Activated CD4-positive, alpha-beta T cell treated with anti-CD3 and anti-CD28 coated beads for 36 hours (primary cell): ENCODE results near the gene TEK. TPM values are rescaled to one million over a fixed set of nuclear protein-coding genes. Genes with fewer than 3 reads are reported as not detected.

ENCODE experiments used
- ATAC-seq: fragments of 200-7000 bp; cut with Tn5 transposase; one replicate; pipeline ENCODE4 v1.10.0; 2021; ENCODE audit warnings: mild to moderate bottlenecking, moderate library complexity
- CTCF ChIA-PET: fragments of 350-600 bp; sonication (Branson Sonifier 250); formaldehyde crosslinking; loops from one replicate; lab custom pipeline; 2021; ENCODE audit warnings: antibody characterized with exemption; lab: Charles Lee
- POLR2A ChIA-PET: fragments of 350-600 bp; sonication (Branson Sonifier 250); formaldehyde crosslinking; loops from one replicate; lab custom pipeline; 2021; ENCODE audit warnings: antibody characterized with exemption, inconsistent platforms; lab: Charles Lee
- DNase-seq: peaks from one replicate; pipeline ENCODE4 v3.0.0-alpha.2; 2020
- H3K27ac Mint-ChIP-seq: one replicate; pipeline ENCODE4 v1.8.0; 2021; ENCODE audit warnings: mixed read lengths
- H3K27me3 Mint-ChIP-seq: one replicate; pipeline ENCODE4 v1.8.0; 2021; ENCODE audit warnings: mixed read lengths
- H3K36me3 Mint-ChIP-seq: one replicate; pipeline ENCODE4 v1.8.0; 2021; ENCODE audit warnings: low read depth, mixed read lengths
- H3K4me1 Mint-ChIP-seq: one replicate; pipeline ENCODE4 v1.8.0; 2021; ENCODE audit warnings: mixed read lengths
- H3K4me3 Mint-ChIP-seq: one replicate; pipeline ENCODE4 v1.8.0; 2021; ENCODE audit warnings: mild to moderate bottlenecking, moderate library complexity, mixed read lengths
- H3K9me3 Mint-ChIP-seq: one replicate; pipeline ENCODE4 v1.8.0; 2021; ENCODE audit warnings: low read depth, mixed read lengths
- intact Hi-C, 2 experiments: fragments of 100-400 bp; cut with DNase I in 1 of 2; cut with micrococcal nuclease in 1 of 2; formaldehyde crosslinking; loops; one replicate each; pipeline versions ENCODE4 v1.14.2 to v1.15.1; 2022 to 2024; cut with DNase I, micrococcal nuclease
- total RNA-seq, 2 experiments: library from RNA; stranded (reverse); gene quantifications; one replicate each; pipeline ENCODE4 v1.2.3, GENCODE V29; 2021

Gene TEK
- total RNA-seq, 2 experiments from 2014 or later = not detected

- ATAC-seq = no peak
- peaks cover 6% of the 10 kb centered on the region for H3K27me3 Mint-ChIP-seq
Observed at GRCh38 chr9:27125936-27126335, 16.9 kb downstream of the TEK start.

DNA sequence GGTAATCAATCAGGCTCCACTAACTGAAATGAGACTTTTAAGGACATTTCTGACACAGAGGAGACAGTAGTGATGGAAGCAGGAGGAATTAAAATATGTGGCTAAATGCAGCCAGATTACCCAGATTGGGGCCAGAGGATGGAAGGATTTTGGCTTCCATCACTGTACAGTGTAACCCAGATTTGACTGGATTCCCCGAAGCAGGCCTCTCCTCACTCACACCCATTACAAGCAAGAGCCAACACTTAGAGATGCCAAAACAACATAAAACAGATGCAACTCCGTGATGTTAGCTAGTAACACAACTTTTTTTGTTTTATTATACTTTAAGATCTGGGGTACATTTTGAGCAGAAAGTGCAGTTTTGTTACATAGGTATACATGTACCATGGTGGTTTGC, 17.6 kb downstream of the TEK start:
- H3K4me1 Mint-ChIP-seq = no peaks in the 10 kb centered on the region
- CTCF ChIA-PET = no interaction called here
- H3K4me3 Mint-ChIP-seq = no peak overlapping the region
- no peak overlapping the region for H3K27ac Mint-ChIP-seq
- ATAC-seq (no peak), DNase-seq (no peak)
- H3K9me3 Mint-ChIP-seq = no peaks in the 10 kb centered on the region
- no peaks in the 10 kb centered on the region for H3K36me3 Mint-ChIP-seq
- intact Hi-C loops = no loop called here
- H3K27me3 Mint-ChIP-seq = peaks cover 6% of the 10 kb centered on the region
- POLR2A ChIA-PET = no interaction called here

More at GRCh38 chr9:27125936-27126335, 16.9 kb downstream of the TEK start:
- H3K9me3 Mint-ChIP-seq = no peaks in the 10 kb centered on the region
- ChIA-PET POLR2A (no interaction called here), CTCF (interaction anchor here (0.8 kb wide), 1 partner anchor 22 kb away, joined by 3 read pairs; no protein-coding TSS in a partner anchor)
- no peaks in the 10 kb centered on the region for H3K36me3 Mint-ChIP-seq
- no peak overlapping the region for H3K27ac Mint-ChIP-seq
- H3K4me1 Mint-ChIP-seq = no peaks in the 10 kb centered on the region
- H3K4me3 Mint-ChIP-seq = no peak overlapping the region
- intact Hi-C loops = no loop called here
- DNase-seq = no peak

- CTCF ChIA-PET = interaction anchor here (0.6 kb wide), 1 partner anchor 53 kb away, joined by 3 read pairs; no protein-coding TSS in a partner anchor
- no peaks in the 10 kb centered on the region for H3K4me1 Mint-ChIP-seq
- intact Hi-C loops = no loop called here
- no peaks in the 10 kb centered on the region for H3K36me3 Mint-ChIP-seq
- POLR2A ChIA-PET = no interaction called here
- peaks cover 5% of the 10 kb centered on the region for H3K27me3 Mint-ChIP-seq
- no peaks in the 10 kb centered on the region for H3K9me3 Mint-ChIP-seq
- no peak overlapping the region for H3K4me3 Mint-ChIP-seq
- no peak for DNase-seq
- ATAC-seq = no peak
- no peak overlapping the region for H3K27ac Mint-ChIP-seq
Observed at GRCh38 chr9:27129221-27129620, 20.2 kb downstream of the TEK start.

GRCh38 chr9:27131731-27132130, 22.7 kb downstream of the TEK start:
- Mint-ChIP-seq H3K27me3 (peaks cover 5% of the 10 kb centered on the region), H3K27ac (no peak overlapping the region), H3K9me3 (no peaks in the 10 kb centered on the region), H3K4me3 (no peak overlapping the region), H3K36me3 (no peaks in the 10 kb centered on the region), H3K4me1 (no peaks in the 10 kb centered on the region)
- CTCF ChIA-PET = no interaction called here
- POLR2A ChIA-PET = no interaction called here
- intact Hi-C loops = no loop called here
- DNase-seq (no peak), ATAC-seq (no peak)

DNA sequence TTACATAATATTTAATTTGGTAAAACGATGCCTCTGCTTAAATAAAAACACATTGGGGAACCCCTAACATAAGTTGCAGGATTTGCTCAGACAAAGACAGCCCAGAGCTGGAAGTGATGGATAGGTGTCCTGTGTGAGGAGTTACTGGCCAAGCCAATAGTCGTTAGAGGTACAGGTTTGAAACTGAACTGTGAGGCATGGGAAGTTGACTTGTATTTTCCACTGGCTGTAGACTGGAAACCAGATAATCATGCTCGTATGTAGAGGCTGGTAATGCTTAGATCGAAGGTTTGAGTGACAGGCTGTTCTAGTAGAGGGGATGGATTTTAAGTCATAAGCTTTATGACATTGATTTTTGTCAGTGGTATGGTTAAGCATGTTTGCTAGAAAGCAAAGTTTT, 24.8 kb downstream of the TEK start:
- H3K9me3 Mint-ChIP-seq = peaks cover 1% of the 10 kb centered on the region
- intact Hi-C loops = no loop called here
- no peaks in the 10 kb centered on the region for H3K4me1 Mint-ChIP-seq
- POLR2A ChIA-PET = no interaction called here
- DNase-seq = no peak
- no peak overlapping the region for H3K27ac Mint-ChIP-seq
- no peak for ATAC-seq
- H3K27me3 Mint-ChIP-seq = peaks cover 2% of the 10 kb centered on the region
- H3K4me3 Mint-ChIP-seq = no peak overlapping the region
- CTCF ChIA-PET = no interaction called here
- no peaks in the 10 kb centered on the region for H3K36me3 Mint-ChIP-seq

GRCh38 chr9:27142299-27142930, 33.4 kb downstream of the TEK start:
- POLR2A ChIA-PET = no interaction called here
- intact Hi-C loops = no loop called here
- ATAC-seq (no peak), DNase-seq (no peak)
- H3K27me3 Mint-ChIP-seq = peaks cover 4% of the 10 kb centered on the region
- H3K4me3 Mint-ChIP-seq = no peak overlapping the region
- H3K27ac Mint-ChIP-seq = no peak overlapping the region
- CTCF ChIA-PET = interaction anchor here (0.7 kb wide), 1 partner anchor 254 kb away, joined by 4 read pairs; no protein-coding TSS in a partner anchor
- H3K36me3 Mint-ChIP-seq = no peaks in the 10 kb centered on the region
- H3K4me1 Mint-ChIP-seq = no peaks in the 10 kb centered on the region
- H3K9me3 Mint-ChIP-seq = peaks cover 1% of the 10 kb centered on the region

DNA sequence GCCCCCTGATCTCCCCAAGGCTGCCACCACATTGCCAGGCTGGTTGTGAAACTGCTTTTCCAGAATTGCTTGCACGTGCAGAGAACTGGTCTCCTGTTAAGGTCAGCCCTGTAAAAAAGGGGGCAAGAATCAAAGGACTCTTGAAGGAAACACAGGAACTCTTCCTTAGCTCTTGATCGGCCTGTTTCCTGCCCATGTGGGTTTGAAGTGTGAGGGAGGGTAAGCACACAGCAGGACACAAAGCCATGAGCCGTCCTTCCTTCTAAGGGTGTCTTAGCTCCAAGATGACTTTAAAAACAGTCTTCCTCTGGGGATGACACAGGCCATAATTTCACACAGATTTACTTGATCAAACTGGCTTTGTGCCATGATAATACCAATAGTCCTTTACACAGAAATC, 36.1 kb downstream of the TEK start:
- intact Hi-C loops = no loop called here
- ChIA-PET CTCF (no interaction called here), POLR2A (no interaction called here)
- ATAC-seq = no peak
- DNase-seq = no peak
- peaks cover 5% of the 10 kb centered on the region for H3K27me3 Mint-ChIP-seq
- H3K9me3 Mint-ChIP-seq = no peaks in the 10 kb centered on the region
- no peak overlapping the region for H3K27ac Mint-ChIP-seq
- no peaks in the 10 kb centered on the region for H3K4me1 Mint-ChIP-seq
- no peaks in the 10 kb centered on the region for H3K36me3 Mint-ChIP-seq
- H3K4me3 Mint-ChIP-seq = no peak overlapping the region

- intact Hi-C loops = no loop called here
- ATAC-seq = no peak
Observed at GRCh38 chr9:27149651-27150050, 40.6 kb downstream of the TEK start.

DNA sequence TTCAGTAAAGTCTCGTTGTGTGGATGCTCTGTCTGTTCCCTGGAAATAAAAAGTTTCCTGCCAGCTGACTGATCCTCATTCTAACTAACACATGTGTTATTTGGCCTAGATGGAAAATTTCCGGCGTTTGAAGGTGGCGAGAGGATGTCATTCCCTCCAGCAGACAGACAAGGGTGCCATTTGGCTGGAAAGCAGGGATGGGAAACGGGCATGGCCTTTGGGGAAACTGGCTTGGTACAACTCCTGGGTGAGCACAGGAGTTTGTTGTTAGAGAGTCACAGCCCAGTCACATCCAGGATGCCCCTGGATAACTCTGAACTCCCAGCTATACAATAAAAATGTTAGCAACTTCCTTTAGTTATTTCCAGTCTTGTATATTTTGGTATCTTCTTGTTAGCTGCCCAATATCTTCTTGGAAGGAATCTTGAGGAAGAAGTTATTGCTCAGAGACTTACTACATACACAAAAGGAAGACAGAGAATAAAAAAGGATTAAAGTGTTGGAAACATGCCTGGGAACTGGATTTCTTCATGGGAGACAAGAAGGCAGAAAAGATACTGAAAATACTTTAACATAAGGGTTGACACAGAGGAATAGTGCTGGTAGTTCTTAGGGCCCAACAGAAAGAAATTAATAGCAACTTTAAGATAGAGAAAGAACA, 41.9 kb downstream of the TEK start:
- Mint-ChIP-seq H3K4me1 (no peaks in the 10 kb centered on the region), H3K27me3 (peaks cover 2% of the 10 kb centered on the region), H3K36me3 (no peaks in the 10 kb centered on the region), H3K27ac (no peak overlapping the region), H3K4me3 (no peak overlapping the region), H3K9me3 (no peaks in the 10 kb centered on the region)
- ATAC-seq (no peak), DNase-seq (no peak)
- POLR2A ChIA-PET = no interaction called here
- intact Hi-C loops = no loop called here
- CTCF ChIA-PET = no interaction called here

More at GRCh38 chr9:27149651-27150050, 40.6 kb downstream of the TEK start:
- peaks cover 2% of the 10 kb centered on the region for H3K27me3 Mint-ChIP-seq
- H3K4me1 Mint-ChIP-seq = no peaks in the 10 kb centered on the region
- ChIA-PET CTCF (no interaction called here), POLR2A (no interaction called here)
- H3K36me3 Mint-ChIP-seq = no peaks in the 10 kb centered on the region
- H3K9me3 Mint-ChIP-seq = no peaks in the 10 kb centered on the region
- no peak overlapping the region for H3K27ac Mint-ChIP-seq
- DNase-seq = no peak
- no peak overlapping the region for H3K4me3 Mint-ChIP-seq

- Mint-ChIP-seq H3K36me3 (no peaks in the 10 kb centered on the region), H3K27me3 (peaks cover 2% of the 10 kb centered on the region), H3K27ac (no peak overlapping the region), H3K4me3 (no peak overlapping the region), H3K4me1 (no peaks in the 10 kb centered on the region), H3K9me3 (no peaks in the 10 kb centered on the region)
- DNase-seq (no peak), ATAC-seq (no peak)
- intact Hi-C loops = no loop called here
- ChIA-PET CTCF (no interaction called here), POLR2A (no interaction called here)
Observed at GRCh38 chr9:27151693-27152404, 42.8 kb downstream of the TEK start.

DNA sequence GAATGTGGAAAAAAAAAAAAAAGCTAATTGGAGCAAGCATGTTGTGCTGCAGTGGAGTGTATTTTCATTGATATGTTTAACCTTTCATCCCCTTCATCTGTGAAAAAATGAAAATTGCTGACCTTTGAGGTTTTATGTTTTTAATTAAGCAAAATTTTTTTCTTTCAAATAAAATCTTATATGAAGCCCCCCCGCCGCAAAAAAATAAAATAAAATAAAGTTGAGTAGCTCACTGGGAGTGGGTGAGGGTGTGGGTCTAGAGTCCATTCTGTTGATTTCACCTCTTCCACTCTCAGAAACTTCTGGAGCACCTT, 43.3 kb downstream of the TEK start:
- H3K27ac Mint-ChIP-seq = no peak overlapping the region
- H3K4me3 Mint-ChIP-seq = no peak overlapping the region
- ChIA-PET CTCF (no interaction called here), POLR2A (no interaction called here)
- no peaks in the 10 kb centered on the region for H3K9me3 Mint-ChIP-seq
- DNase-seq (no peak), ATAC-seq (no peak)
- H3K27me3 Mint-ChIP-seq = peaks cover 2% of the 10 kb centered on the region
- intact Hi-C loops = no loop called here
- H3K4me1 Mint-ChIP-seq = no peaks in the 10 kb centered on the region
- H3K36me3 Mint-ChIP-seq = no peaks in the 10 kb centered on the region

DNA sequence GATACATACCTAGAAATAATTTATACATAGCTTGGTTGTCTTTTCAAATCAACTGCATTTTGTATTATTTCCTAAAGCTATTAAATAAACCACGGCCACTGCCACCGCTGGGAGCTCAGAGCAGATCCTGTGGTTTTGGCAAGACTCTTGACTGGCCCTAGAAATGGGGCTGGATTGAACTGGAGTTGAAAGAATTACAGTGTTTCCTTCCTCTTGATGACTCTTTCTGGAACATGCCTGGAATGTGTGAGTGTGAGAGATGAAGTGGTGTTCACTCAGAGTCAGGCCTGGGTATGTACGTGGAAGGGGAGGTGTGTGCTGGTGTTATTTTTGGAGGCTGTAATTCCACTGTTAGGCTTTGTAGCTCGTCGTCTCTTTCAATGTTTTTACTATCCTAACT, 45.9 kb downstream of the TEK start:
- H3K4me1 Mint-ChIP-seq = no peaks in the 10 kb centered on the region
- H3K27me3 Mint-ChIP-seq = no peaks in the 10 kb centered on the region
- POLR2A ChIA-PET = no interaction called here
- no peaks in the 10 kb centered on the region for H3K9me3 Mint-ChIP-seq
- H3K27ac Mint-ChIP-seq = no peak overlapping the region
- intact Hi-C loops = no loop called here
- no peaks in the 10 kb centered on the region for H3K36me3 Mint-ChIP-seq
- no peak for ATAC-seq
- no peak for DNase-seq
- CTCF ChIA-PET = interaction anchor here (0.6 to 1.2 kb wide), 2 partner anchors 16 to 1566 kb away, joined by 3 read pairs; no protein-coding TSS in a partner anchor
- no peak overlapping the region for H3K4me3 Mint-ChIP-seq
